ENCODE measurements around the gene DPP7.
A peak's percentile ranks its signal among the peaks of the same experiment; 100 is the strongest.

Gene DPP7

GRCh38 chr9:137128158-137128861 is 13.8 kb upstream of the DPP7 start:
- Histone ChIP-seq H3K9me3 (ENCODE audit: control insufficient read depth, insufficient read depth, low read depth, low read length) (no peaks in the 10 kb centered on the region), H3K4me1 (ENCODE audit: control insufficient read depth, insufficient read depth, low read length) (no peaks in the 10 kb centered on the region), H3K36me3 (ENCODE audit: control insufficient read depth in 2 of 2, insufficient read depth in 1 of 2, low read length in 2 of 2) (no peaks in the 10 kb centered on the region), H3K4me3 (ENCODE audit: low read depth, low read length) (peak overlapping the region; percentile 88), H3K27ac (ENCODE audit: extremely low read depth, low read depth, low read length) (no peak overlapping the region)
- ChIA-PET CTCF (interaction anchor here (0.6 to 2.4 kb wide), 7 partner anchors 24 to 368 kb away, joined by 4 to 14 read pairs (median 6); partner anchors contain the start of gene RNF224), POLR2A (interaction anchor here (0.5 to 4.8 kb wide), 11 partner anchors 23 to 372 kb away, joined by 3 to 53 read pairs (median 25); partner anchors contain the start of genes ANAPC2, LRRC26, MAN1B1 and SSNA1)
- TF ChIP-seq, protein P1, sequence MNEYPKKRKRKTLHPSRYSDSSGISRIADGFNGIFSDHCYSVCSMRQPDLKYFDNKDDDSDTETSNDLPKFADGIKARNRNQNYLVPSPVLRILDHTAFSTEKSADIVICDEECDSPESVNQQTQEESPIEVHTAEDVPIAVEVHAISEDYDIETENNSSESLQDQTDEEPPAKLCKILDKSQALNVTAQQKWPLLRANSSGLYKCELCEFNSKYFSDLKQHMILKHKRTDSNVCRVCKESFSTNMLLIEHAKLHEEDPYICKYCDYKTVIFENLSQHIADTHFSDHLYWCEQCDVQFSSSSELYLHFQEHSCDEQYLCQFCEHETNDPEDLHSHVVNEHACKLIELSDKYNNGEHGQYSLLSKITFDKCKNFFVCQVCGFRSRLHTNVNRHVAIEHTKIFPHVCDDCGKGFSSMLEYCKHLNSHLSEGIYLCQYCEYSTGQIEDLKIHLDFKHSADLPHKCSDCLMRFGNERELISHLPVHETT (tag by site-specific recombination; IDR thresholded peaks at IDR 0.05) = no peak
- TF ChIP-seq ZNF677 (tag by site-specific recombination; IDR thresholded peaks at IDR 0.05) (no peak), KLF16 (tag by site-specific recombination; IDR thresholded peaks at IDR 0.05) (no peak), ZNF624 (tag by site-specific recombination; IDR thresholded peaks at IDR 0.05) (no peak), ZNF621 (tag by site-specific recombination; IDR thresholded peaks at IDR 0.05) (no peak), ZNF433 (tag by site-specific recombination; IDR thresholded peaks at IDR 0.05; ENCODE audit: low read depth) (no peak), ZNF837 (tag by site-specific recombination; IDR thresholded peaks at IDR 0.05) (no peak), ZNF2 (tag by site-specific recombination; IDR thresholded peaks at IDR 0.05) (no peak), ZNF132 (tag by site-specific recombination; IDR thresholded peaks at IDR 0.05; ENCODE audit: borderline replicate concordance) (no peak), ZNF10 (tag by site-specific recombination; IDR thresholded peaks at IDR 0.05) (no peak)

DNA sequence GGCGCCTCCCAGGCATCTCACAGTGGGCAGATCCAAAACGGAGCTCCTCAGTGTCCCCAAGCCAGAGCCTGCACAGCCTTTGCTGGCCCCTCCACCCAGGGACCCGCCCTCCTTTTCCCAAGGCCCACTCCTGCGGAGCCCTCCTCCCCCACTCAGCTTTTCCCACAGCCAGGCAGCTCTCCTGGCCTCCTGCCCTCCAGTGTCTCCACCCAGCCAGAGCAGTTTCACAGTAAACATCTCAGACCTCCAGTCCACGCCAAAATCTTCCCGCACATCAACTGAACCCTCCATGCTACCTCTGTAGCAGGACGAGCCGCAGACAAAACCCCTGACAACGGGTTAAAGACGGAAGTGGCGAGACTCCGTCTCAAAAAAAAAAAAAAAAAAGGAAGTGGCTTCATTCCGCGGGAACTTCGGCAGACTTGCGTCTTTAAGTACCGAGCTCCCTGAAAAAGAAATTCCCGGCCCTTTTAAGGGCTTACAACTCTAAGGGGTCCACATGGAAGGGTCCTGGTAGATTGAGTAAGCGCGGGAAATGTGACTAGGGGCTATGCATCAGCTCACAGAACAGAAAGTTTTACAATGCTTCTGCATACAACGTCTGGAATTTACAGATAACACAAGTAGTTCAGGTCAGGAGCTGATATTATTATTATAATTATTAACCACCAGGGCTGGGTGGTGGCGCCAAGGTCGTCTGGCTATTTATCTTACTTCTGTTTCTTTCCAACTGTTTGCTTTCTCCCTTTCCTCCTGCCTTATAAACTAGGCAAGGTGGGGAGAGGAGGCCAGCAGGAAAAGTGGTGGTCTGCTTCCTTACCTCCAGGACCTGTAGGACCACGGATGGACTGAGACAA is 13.0 kb upstream of the DPP7 start:
- Histone ChIP-seq H3K4me3 (ENCODE audit: low read depth, low read length) (no peak overlapping the region), H3K27ac (ENCODE audit: extremely low read depth, low read depth, low read length) (no peak overlapping the region), H3K9me3 (ENCODE audit: control insufficient read depth, insufficient read depth, low read depth, low read length) (no peaks in the 10 kb centered on the region), H3K4me1 (ENCODE audit: control insufficient read depth, insufficient read depth, low read length) (no peaks in the 10 kb centered on the region), H3K36me3 (ENCODE audit: control insufficient read depth in 2 of 2, insufficient read depth in 1 of 2, low read length in 2 of 2) (no peaks in the 10 kb centered on the region)
- ChIA-PET POLR2A (interaction anchor here (0.5 to 4.8 kb wide), 6 partner anchors 44 to 133 kb away, joined by 3 to 53 read pairs (median 7); partner anchors contain the start of genes LRRC26, TMEM210, TPRN and TUBB4B), CTCF (interaction anchor here (0.6 to 2.4 kb wide), 6 partner anchors 25 to 367 kb away, joined by 3 to 14 read pairs (median 4); no protein-coding TSS in a partner anchor)
- TF ChIP-seq ZIC2 (tag by site-specific recombination; IDR thresholded peaks at IDR 0.05) = no peak
- no peak for TF ChIP-seq ZBTB48 (tag by site-specific recombination; IDR thresholded peaks at IDR 0.05)
- TF ChIP-seq SALL2 (tag by site-specific recombination; IDR thresholded peaks at IDR 0.05; ENCODE audit: borderline replicate concordance) = no peak
- TF ChIP-seq MZF1 (tag by site-specific recombination; IDR thresholded peaks at IDR 0.05; ENCODE audit: borderline replicate concordance) = no peak
- peak; percentile 60; the same call in 1 of the 2 replicates for TF ChIP-seq IKZF3 (tag by site-specific recombination; IDR thresholded peaks at IDR 0.05)
- no peak for TF ChIP-seq ZNF792 (tag by site-specific recombination; IDR thresholded peaks at IDR 0.05)
- peak; percentile 84 for TF ChIP-seq ZNF600 (tag by site-specific recombination; IDR thresholded peaks at IDR 0.05)
- TF ChIP-seq KLF1 (tag by site-specific recombination; IDR thresholded peaks at IDR 0.05) = peak; percentile 46; the same call in 1 of the 2 replicates
- peak; percentile 60 for TF ChIP-seq ZBTB8A (tag by site-specific recombination; IDR thresholded peaks at IDR 0.05)
- TF ChIP-seq, protein P2, sequence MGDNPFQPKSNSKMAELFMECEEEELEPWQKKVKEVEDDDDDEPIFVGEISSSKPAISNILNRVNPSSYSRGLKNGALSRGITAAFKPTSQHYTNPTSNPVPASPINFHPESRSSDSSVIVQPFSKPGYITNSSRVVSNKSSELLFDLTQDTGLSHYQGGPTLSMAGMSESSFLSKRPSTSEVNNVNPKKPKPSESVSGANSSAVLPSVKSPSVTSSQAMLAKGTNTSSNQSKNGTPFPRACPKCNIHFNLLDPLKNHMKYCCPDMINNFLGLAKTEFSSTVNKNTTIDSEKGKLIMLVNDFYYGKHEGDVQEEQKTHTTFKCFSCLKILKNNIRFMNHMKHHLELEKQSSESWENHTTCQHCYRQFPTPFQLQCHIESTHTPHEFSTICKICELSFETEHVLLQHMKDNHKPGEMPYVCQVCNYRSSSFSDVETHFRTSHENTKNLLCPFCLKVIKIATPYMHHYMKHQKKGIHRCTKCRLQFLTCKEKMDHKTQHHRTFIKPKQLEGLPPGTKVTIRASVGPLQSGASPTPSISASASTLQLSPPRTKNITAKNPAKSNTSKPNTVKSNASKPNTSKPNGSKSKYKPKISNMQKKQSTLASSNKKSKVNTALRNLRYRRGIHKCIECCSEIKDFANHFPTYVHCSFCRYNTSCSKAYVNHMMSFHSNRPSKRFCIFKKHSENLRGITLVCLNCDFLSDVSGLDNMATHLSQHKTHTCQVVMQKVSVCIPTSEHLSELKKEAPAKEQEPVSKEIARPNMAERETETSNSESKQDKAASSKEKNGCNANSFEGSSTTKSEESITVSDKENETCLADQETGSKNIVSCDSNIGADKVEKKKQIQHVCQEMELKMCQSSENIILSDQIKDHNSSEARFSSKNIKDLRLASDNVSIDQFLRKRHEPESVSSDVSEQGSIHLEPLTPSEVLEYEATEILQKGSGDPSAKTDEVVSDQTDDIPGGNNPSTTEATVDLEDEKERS (tag by site-specific recombination; IDR thresholded peaks at IDR 0.05) = no peak
- no peak for TF ChIP-seq GLIS1 (tag by site-specific recombination; IDR thresholded peaks at IDR 0.05)
- peak; percentile 48 for TF ChIP-seq SP2 (tag by site-specific recombination; IDR thresholded peaks at IDR 0.05)
- no peak for TF ChIP-seq ZNF561 (tag by site-specific recombination; IDR thresholded peaks at IDR 0.05; ENCODE audit: borderline replicate concordance)
- TF ChIP-seq, protein P3, sequence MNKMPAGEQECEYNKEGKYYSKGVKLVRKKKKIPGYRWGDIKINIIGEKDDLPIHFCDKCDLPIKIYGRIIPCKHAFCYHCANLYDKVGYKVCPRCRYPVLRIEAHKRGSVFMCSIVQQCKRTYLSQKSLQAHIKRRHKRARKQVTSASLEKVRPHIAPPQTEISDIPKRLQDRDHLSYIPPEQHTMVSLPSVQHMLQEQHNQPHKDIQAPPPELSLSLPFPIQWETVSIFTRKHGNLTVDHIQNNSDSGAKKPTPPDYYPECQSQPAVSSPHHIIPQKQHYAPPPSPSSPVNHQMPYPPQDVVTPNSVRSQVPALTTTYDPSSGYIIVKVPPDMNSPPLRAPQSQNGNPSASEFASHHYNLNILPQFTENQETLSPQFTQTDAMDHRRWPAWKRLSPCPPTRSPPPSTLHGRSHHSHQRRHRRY (tag by site-specific recombination; IDR thresholded peaks at IDR 0.05) = no peak
- no peak for TF ChIP-seq ZNF514 (tag by site-specific recombination; IDR thresholded peaks at IDR 0.05)
- no peak for TF ChIP-seq SCRT2 (tag by site-specific recombination; IDR thresholded peaks at IDR 0.05)
- TF ChIP-seq ZBTB26 (tag by site-specific recombination; optimal IDR thresholded peaks at IDR 0.05) = peak; percentile 18
- no peak for TF ChIP-seq GFI1B (tag by site-specific recombination; IDR thresholded peaks at IDR 0.05)
